ENCODE results near the gene PEX16. TPM values are rescaled to one million over a fixed set of nuclear protein-coding genes. Genes with fewer than 3 reads are reported as not detected.
A peak's percentile ranks its signal among the peaks of the same experiment; 100 is the strongest.

PEX16 gene
- total RNA-seq: 10 to 100 TPM; 19.6 to 23.4 TPM
- polyA plus RNA-seq (ENCODE audit: insufficient read length in 6 of 6): 10 to 100 TPM in 5 of 6 donors, 1 to 10 TPM in 1; 10.0 to 17.4 (median 13.0) TPM
- long read RNA-seq, donor 1, transcript PEX16-202 (11 exons, 1,335 nt): major isoform, 7 of 33 reads
- long read RNA-seq, donor 1, partial matches to known transcripts: 24 of 33 reads
- long read RNA-seq, donor 1, other reads (novel, unspliced or antisense): 0 of 33 reads
- long read RNA-seq, donor 2, transcript PEX16-202 (11 exons, 1,335 nt): major isoform, 6 of 7 reads
- long read RNA-seq, donor 2, partial matches to known transcripts: 0 of 7 reads
- long read RNA-seq, donor 2, other reads (novel, unspliced or antisense): 0 of 7 reads
- long read RNA-seq, donor 3, transcript PEX16-202 (11 exons, 1,335 nt): major isoform, 8 of 9 reads
- long read RNA-seq, donor 3, partial matches to known transcripts: 0 of 9 reads
- long read RNA-seq, donor 3, other reads (novel, unspliced or antisense): 0 of 9 reads
- long read RNA-seq, donor 4, transcript PEX16-202 (11 exons, 1,335 nt): major isoform, 22 of 26 reads
- long read RNA-seq, donor 4, partial matches to known transcripts: 1 of 26 reads
- long read RNA-seq, donor 4, other reads (novel, unspliced or antisense): 1 of 26 reads
- long read RNA-seq, donor 5, transcript PEX16-202 (11 exons, 1,335 nt): major isoform, 7 of 7 reads
- long read RNA-seq, donor 5, partial matches to known transcripts: 0 of 7 reads
- long read RNA-seq, donor 5, other reads (novel, unspliced or antisense): 0 of 7 reads
- long read RNA-seq, donor 6, transcript PEX16-202 (11 exons, 1,335 nt): major isoform, 7 of 8 reads
- long read RNA-seq, donor 6, partial matches to known transcripts: 0 of 8 reads
- long read RNA-seq, donor 6, other reads (novel, unspliced or antisense): 0 of 8 reads
- long read RNA-seq, donor 7, transcript PEX16-202 (11 exons, 1,335 nt): major isoform, 5 of 7 reads
- long read RNA-seq, donor 7, partial matches to known transcripts: 0 of 7 reads
- long read RNA-seq, donor 7, other reads (novel, unspliced or antisense): 0 of 7 reads
- long read RNA-seq, donor 8, partial matches to known transcripts: 5 of 9 reads
- long read RNA-seq, donor 8, other reads (novel, unspliced or antisense): 0 of 9 reads
- long read RNA-seq, donor 9: 0 reads
- long read RNA-seq, donor 10, transcript PEX16-202 (11 exons, 1,335 nt): major isoform, 45 of 51 reads
- long read RNA-seq, donor 10, partial matches to known transcripts: 0 of 51 reads
- long read RNA-seq, donor 10, other reads (novel, unspliced or antisense): 6 of 51 reads
- long read RNA-seq, donor 11, transcript PEX16-202 (11 exons, 1,335 nt): major isoform, 16 of 16 reads
- long read RNA-seq, donor 11, partial matches to known transcripts: 0 of 16 reads
- long read RNA-seq, donor 11, other reads (novel, unspliced or antisense): 0 of 16 reads
- long read RNA-seq, donor 12, transcript PEX16-202 (11 exons, 1,335 nt): major isoform, 5 of 5 reads
- long read RNA-seq, donor 12, partial matches to known transcripts: 0 of 5 reads
- long read RNA-seq, donor 12, other reads (novel, unspliced or antisense): 0 of 5 reads

GRCh38 chr11:45917623-45918330 lies at the start of gene PEX16:
TSS of gene PEX16 (minus strand) at chr11:45917877. CDS start at chr11:45917811, 66 bp downstream.
- peak within 1 kb of the TSS; percentile 66 to 97 for H3K4me3 ChIP-seq
- peak; percentile 98 to 100 (median 98) for DNase-seq
- intact Hi-C loops (cut with DNase I): no loop called here
- peak within 1 kb of the TSS; percentile 80 to 96 for H3K27ac ChIP-seq
- peak; percentile 80 for ATAC-seq
- H3K36me3 ChIP-seq: peaks cover 0 to 34% of the 10 kb centered on the region in 2 donors
- TF ChIP-seq CTCF (IDR thresholded peaks at IDR 0.05): no peak
- H3K4me1 ChIP-seq: peaks cover 9 to 37% of the 10 kb centered on the region in 2 donors
- no peaks in the 10 kb centered on the region for H3K9me3 ChIP-seq
- peaks cover 10 to 17% of the 10 kb centered on the region in 2 donors for H3K27me3 ChIP-seq

GRCh38 chr11:45964911-45965389 lies 47.3 kb upstream of the PEX16 start:
- H3K27ac ChIP-seq: no peak overlapping the region
- peaks cover 4 to 86% of the 10 kb centered on the region in 2 donors for H3K36me3 ChIP-seq
- DNase-seq: peak in 3 of 4 donors; percentile 39 to 85 (median 73)
- intact Hi-C loops (cut with DNase I): no loop called here
- peaks cover 0 to 7% of the 10 kb centered on the region in 2 donors for H3K4me1 ChIP-seq
- H3K9me3 ChIP-seq: no peaks in the 10 kb centered on the region
- TF ChIP-seq CTCF (IDR thresholded peaks at IDR 0.05): peak; percentile 82 to 91
- no peaks in the 10 kb centered on the region for H3K27me3 ChIP-seq
- no peak overlapping the region for H3K4me3 ChIP-seq
- peak; percentile 97 for ATAC-seq

- H3K27me3 ChIP-seq: no peaks in the 10 kb centered on the region
- peaks cover 0 to 54% of the 10 kb centered on the region in 2 donors for H3K36me3 ChIP-seq
- no peaks in the 10 kb centered on the region for H3K9me3 ChIP-seq
- no peak overlapping the region for H3K4me3 ChIP-seq
- no peak for DNase-seq
- no peak for TF ChIP-seq CTCF (IDR thresholded peaks at IDR 0.05)
- H3K4me1 ChIP-seq: peaks cover 0 to 7% of the 10 kb centered on the region in 2 donors
- ATAC-seq: no peak
- intact Hi-C loops (cut with DNase I): no loop called here
- no peak overlapping the region for H3K27ac ChIP-seq
Observed at GRCh38 chr11:45961751-45962240, 44.1 kb upstream of the PEX16 start.

Measured in left lung (tissue), 14 donors.